Activated gamma-delta T cell (primary cell): ENCODE results near the gene DNAJC8.

Experiments
- DNase-seq: peaks from one replicate; lab custom pipeline; 2025; lab: John Stamatoyannopoulos, UW

Gene DNAJC8

DNA sequence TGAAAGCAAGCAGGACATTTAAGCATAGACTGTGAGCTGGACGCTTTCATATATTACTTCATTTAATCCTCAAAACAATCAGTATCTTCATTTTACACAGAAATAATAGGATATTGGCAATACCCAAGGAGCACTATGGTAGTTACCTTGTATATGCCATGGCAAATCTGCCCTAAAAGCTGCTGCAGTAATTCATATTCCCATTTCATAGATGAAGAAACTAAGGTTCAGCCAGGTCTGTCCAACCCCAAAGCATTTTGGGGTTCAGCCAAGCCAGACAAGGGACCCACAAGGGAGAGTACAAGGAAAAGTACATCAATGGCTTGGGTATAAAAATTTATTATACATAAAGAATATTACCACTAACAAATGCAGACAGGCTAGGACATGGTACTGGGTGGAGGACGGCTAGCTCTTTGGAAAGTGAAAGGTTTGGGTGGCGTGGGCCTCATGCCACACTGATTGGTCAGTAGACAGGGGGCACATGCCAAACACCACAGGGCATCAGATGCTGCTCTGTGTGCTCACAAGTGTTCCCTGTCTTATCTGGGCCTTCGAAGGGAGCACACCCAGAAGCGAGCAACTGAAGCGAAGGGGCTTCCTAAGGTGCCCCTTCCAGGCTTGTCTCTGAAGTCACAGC lies 32.5 kb downstream of the DNAJC8 start:
- no peak for DNase-seq

GRCh38 chr1:28199328-28200233 lies 33.2 kb downstream of the DNAJC8 start:
- no peak for DNase-seq

GRCh38 chr1:28197682-28198415 lies 35.0 kb downstream of the DNAJC8 start:
- DNase-seq, result no peak

- DNase-seq, result no peak
Measured at GRCh38 chr1:28196330-28196729, 36.5 kb downstream of the DNAJC8 start.

DNA sequence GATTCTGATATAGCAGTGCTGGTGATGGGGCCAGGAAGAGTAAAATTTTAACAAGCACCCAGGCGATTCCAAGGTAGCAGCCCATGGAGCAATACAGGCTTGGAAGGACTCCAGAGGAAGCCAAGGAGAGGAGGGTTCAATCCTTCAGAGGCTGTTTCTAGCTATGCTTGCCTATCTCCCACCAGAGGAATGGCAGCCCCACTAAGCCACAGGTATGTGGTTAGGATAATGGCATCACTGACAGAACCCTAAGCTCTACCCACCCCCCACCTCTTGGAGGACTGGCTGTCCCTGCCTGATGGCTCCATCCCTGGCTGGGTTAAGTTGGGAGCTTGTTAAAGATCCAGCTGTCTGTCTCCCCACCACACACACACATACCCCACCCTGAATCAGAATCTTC lies 37.0 kb downstream of the DNAJC8 start:
- no peak for DNase-seq

DNA sequence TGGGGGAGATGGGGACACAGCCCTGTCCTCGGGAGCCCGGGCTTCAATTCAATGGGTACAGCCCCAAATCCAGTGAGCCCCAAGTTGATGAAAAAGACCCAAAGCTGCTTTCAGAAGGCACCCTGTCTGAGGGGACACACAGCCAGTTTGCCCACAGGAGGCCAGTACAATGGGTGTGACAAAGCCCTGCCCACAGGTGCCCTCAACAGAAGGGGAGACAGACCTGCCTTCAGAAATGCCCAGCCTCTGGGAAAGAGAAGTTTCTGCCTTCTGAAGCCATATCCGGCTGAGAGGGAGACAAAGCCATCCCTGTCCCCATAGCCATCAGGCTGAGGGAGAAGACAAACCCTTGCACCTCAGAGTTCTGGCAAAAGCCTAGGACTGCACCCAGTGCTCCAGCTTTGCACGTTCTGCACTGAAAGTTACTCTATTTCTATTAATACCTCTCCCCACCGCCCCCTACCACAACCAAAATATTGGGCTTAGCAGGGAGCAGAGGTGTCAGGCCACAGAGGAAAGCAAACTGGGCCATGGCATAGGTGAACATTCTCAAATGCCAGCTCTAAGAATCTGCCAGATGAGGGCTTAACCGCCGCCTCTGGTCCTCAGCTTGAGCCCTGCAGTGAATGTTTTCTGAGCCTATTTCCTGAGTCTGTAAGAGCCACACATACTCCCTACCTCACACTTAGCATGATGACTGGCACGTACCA lies 38.3 kb downstream of the DNAJC8 start:
- no peak for DNase-seq

DNA sequence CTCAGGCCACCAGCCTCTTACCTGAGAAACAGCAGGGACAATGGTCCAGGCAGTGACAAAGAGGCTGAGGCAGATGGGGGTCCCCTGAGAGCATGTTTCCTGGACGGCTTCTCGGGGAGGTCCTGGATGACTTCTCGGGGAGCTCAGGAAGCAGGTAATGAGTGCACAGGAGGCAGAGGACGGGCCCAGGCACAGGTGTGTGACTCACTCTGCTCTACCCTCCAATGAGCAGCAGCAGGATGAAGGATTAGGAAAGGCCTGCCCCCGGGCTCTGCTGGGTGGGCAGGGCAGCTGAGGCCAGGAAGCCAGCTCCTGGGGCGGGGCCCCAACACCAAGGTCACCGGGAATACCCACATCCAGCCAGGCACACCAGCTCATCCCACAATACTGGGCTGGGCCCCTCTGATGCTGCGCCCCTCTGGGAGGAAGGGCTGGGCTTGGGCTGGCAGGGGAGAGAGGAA lies 39.1 kb downstream of the DNAJC8 start:
- DNase-seq, result no peak

DNA sequence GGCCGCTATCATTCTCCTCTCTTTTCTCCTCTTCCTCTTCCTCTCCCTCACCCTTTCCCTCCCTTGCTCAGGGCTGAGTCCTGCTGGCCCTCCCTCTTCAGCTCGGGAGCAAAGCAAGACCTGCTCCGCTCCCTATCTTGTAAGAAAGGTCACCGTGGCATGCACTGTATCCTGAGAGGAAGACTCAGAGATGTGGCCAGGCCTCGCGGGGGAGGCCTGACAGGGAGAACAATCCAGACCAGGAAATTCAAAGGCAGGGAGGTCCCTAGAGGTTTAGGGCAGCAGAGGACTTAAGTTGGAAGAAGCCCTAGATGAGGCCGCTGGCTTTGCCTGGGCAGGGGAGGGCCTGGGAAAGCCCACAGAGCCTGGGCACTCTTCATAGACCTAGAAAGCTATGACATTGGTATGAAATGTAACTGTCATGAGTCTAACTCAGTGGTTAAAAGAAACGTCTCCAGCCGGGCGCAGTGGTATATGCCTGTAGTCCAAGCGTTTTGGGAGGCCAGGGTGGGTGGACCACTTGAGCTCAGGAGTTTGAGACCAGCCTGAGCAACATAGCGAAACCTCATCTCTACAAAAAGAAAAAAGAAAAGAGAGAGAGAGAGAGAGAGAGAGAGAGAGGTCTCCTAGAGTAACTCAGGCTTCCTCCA lies 41.7 kb downstream of the DNAJC8 start:
- DNase-seq, result no peak

- no peak for DNase-seq
Measured at GRCh38 chr1:28190337-28190979, 42.4 kb downstream of the DNAJC8 start.

DNA sequence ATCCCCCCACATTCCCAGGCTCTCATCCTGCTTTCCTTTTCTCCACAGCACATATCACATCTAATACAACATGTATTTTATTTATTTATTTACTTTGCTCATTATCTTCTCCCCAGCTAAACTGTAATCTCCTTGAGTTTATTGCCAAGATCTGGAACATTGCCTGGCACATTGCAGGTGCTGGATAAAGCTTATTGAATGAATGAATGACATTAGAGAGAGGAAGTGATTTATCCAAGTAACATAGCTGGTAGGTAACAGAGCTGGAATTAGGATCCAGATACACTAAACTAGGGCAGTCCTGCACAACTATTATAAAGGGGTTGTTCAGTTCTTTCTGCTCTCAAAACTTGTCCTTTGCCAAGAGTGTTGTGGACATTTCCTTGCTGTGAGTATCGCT lies 47.8 kb downstream of the DNAJC8 start:
- no peak for DNase-seq

DNA sequence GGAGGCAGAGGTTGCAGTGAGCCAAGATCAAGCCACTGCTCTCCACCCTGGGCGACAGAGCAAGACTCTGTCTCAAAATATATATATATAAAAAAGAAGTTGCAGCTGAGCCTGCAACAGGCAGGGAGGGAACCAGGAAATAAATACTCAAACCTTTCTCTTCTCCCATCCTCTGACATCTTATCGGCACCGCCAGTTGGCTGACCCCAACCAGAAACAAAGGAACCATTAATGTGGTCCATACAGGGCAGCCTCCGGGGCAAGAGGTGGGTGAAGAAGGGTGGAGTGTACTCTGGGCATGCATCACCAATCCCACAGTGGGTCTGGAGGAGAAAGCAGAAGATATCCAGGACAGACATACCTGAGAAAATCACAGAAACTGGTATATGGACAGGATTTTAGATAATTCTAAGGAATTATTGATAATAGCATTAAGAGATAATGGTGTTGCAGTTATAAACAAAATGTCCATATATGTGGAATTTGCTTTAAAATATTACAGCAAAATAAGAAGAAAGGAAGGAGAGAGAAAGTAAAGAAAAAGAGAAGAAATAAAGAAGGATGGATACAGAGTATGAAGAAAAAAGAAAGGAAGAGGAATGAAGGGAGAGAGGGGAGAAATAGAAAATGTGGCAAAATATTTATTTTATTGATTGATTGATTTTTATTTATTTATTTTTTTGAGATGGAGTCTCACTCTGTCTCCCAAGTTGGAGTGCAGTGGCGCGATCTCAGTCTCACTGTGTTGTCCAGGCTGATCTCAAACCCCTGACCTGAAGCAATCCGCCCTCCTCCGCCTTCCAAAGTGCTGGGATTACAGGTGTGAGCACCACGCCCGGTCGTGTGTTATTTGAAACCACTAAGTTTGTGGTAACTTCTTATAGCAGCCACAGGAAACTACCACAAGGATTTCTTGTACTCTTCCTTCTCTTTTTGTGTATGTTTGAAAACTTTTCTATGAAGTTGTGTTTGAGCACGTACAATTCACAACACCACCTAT lies 52.2 kb downstream of the DNAJC8 start:
- no peak for DNase-seq

DNA sequence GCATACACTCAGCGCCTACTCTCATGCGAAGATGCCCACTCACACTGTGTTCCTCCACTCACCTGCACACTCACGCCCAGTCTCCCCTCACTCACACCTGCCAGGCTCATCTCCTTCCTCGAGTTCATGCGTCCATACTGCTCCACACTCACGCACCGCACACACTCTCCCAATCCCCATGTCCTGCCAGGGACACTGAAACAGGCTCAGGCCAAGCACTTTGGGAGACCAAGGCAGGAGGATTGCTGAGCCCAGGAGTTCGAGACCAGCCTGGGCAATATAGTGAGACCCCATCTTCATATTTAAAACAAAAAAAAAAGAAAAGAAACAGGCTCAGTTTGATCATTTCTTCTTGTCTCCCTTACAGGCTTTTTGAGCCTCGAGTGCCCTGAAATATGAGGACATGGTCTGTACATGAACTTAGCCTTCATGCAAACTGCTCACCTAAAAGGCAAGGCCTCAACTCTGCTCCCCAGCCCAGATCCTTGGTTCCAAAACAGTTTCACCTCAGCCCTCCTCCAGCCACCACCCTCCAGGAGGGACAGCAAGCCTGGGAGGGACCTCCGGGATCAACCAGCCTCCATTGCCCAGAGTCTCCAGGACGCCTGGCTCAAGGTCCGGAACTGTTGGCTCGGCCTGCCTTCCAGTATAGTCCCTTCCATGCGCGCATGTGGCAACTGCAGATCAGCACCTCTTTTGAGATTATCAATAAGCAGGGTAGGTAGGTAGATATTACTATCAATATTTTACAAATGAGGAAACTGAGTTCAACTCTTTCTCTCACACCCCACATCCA lies 53.9 kb downstream of the DNAJC8 start:
- DNase-seq, result no peak

GRCh38 chr1:28176492-28177470 lies 56.0 kb downstream of the DNAJC8 start, which contains the start of gene PTAFR:
Gene PTAFR (minus strand): TSS chr1:28176690. CDS start chr1:28151021, 25,669 bp downstream.
- DNase-seq, result no peak

- DNase-seq, result no peak
Measured at GRCh38 chr1:28175955-28176485, 56.8 kb downstream of the DNAJC8 start.

GRCh38 chr1:28173980-28174297 lies 58.9 kb downstream of the DNAJC8 start:
- DNase-seq, result no peak

- no peak for DNase-seq
Measured at GRCh38 chr1:28173151-28173979, 59.5 kb downstream of the DNAJC8 start.
